ENCODE results near the gene AK5.

The AK5 gene

DNA sequence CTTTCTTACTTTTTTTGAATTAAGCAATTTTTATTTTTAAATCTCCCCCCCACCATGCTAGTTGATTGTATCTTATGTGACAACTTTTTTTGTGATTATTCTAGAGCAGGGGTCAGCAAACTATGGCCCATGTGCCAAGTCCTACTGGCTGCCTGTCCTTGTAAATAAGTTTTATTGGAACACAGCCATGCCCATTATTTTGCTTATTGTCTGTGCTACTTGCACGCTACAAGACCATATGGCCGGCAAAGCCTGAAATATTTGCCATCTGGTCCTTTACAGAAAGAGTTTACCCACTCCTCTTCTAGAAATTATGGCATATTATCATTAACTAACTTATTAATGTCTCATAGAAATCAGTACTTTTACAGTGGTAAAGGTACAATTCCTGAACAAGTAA, 51.7 kb downstream of the AK5 start:
- no peaks in the 10 kb centered on the region for H3K27me3 ChIP-seq (replicated peaks; ENCODE audit: insufficient read depth, low read length)
- H3K4me2 ChIP-seq (ENCODE audit: low read depth, low read length) = no peak overlapping the region
- H3K79me2 ChIP-seq (ENCODE audit: low read length) = no peaks in the 10 kb centered on the region
- H4K20me1 ChIP-seq (ENCODE audit: insufficient read depth, low read length) = no peaks in the 10 kb centered on the region
- no peak overlapping the region for H2AFZ ChIP-seq (ENCODE audit: low read length)
- DNase-seq = no peak
- no peak overlapping the region for H3K27ac ChIP-seq (ENCODE audit: low read length)
- no peaks in the 10 kb centered on the region for H3K9me3 ChIP-seq (replicated peaks; ENCODE audit: insufficient read depth, low read length)
- H3K9me2 ChIP-seq (replicated peaks; ENCODE audit: insufficient read depth, low read length) = no peaks in the 10 kb centered on the region
- no peaks in the 10 kb centered on the region for H3K4me1 ChIP-seq (ENCODE audit: low read length)
- H3F3A ChIP-seq (ENCODE audit: insufficient read depth, low read length) = no peaks in the 10 kb centered on the region
- H3K9ac ChIP-seq (ENCODE audit: low read length) = no peak overlapping the region
- no peaks in the 10 kb centered on the region for H3K36me3 ChIP-seq (replicated peaks; ENCODE audit: insufficient read depth, low read length)
- TF ChIP-seq, protein P1, sequence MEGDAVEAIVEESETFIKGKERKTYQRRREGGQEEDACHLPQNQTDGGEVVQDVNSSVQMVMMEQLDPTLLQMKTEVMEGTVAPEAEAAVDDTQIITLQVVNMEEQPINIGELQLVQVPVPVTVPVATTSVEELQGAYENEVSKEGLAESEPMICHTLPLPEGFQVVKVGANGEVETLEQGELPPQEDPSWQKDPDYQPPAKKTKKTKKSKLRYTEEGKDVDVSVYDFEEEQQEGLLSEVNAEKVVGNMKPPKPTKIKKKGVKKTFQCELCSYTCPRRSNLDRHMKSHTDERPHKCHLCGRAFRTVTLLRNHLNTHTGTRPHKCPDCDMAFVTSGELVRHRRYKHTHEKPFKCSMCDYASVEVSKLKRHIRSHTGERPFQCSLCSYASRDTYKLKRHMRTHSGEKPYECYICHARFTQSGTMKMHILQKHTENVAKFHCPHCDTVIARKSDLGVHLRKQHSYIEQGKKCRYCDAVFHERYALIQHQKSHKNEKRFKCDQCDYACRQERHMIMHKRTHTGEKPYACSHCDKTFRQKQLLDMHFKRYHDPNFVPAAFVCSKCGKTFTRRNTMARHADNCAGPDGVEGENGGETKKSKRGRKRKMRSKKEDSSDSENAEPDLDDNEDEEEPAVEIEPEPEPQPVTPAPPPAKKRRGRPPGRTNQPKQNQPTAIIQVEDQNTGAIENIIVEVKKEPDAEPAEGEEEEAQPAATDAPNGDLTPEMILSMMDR (IDR thresholded peaks at IDR 0.05; ENCODE audit: low read length) = no peak
- TF ChIP-seq EZH2 (optimal IDR thresholded peaks at IDR 0.05; ENCODE audit: low read depth, low read length) (no peak), EZH2phosphoT487 (IDR thresholded peaks at IDR 0.05; ENCODE audit: low read length) (no peak)
- H3K4me3 ChIP-seq (ENCODE audit: low read length) = no peak overlapping the region

DNA sequence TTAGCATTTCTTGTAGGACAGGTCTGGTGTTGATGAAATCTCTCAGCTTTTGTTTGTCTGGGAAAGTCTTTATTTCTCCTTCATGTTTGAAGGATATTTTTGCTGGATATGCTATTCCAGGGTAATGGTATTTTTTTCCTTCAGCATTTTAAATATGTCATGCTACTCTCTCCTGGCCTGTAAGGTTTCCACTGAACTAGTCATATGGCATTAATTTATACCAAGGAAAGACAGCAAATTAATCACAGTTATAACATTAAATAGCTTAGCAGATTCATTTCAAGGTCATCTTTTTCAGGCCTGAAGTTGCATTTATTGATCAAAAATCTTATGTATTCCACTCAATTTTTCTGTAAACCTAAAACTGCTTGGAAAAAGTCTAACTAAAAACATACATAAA, 54.9 kb downstream of the AK5 start:
- Histone ChIP-seq H3K9ac (ENCODE audit: low read length) (no peak overlapping the region), H3K36me3 (replicated peaks; ENCODE audit: insufficient read depth, low read length) (no peaks in the 10 kb centered on the region), H4K20me1 (ENCODE audit: insufficient read depth, low read length) (no peaks in the 10 kb centered on the region), H3K4me1 (ENCODE audit: low read length) (no peaks in the 10 kb centered on the region), H3F3A (ENCODE audit: insufficient read depth, low read length) (no peaks in the 10 kb centered on the region), H3K27ac (ENCODE audit: low read length) (no peak overlapping the region), H3K4me2 (ENCODE audit: low read depth, low read length) (no peak overlapping the region), H3K79me2 (ENCODE audit: low read length) (no peaks in the 10 kb centered on the region), H3K27me3 (replicated peaks; ENCODE audit: insufficient read depth, low read length) (no peaks in the 10 kb centered on the region), H2AFZ (ENCODE audit: low read length) (no peak overlapping the region), H3K4me3 (ENCODE audit: low read length) (no peak overlapping the region), H3K9me3 (replicated peaks; ENCODE audit: insufficient read depth, low read length) (no peaks in the 10 kb centered on the region), H3K9me2 (replicated peaks; ENCODE audit: insufficient read depth, low read length) (no peaks in the 10 kb centered on the region)
- DNase-seq = no peak
- TF ChIP-seq EZH2 (optimal IDR thresholded peaks at IDR 0.05; ENCODE audit: low read depth, low read length) (no peak), EZH2phosphoT487 (IDR thresholded peaks at IDR 0.05; ENCODE audit: low read length) (no peak)
- TF ChIP-seq, protein P1 (IDR thresholded peaks at IDR 0.05; ENCODE audit: low read length) = no peak

GRCh38 chr1:77339326-77339725, 57.5 kb downstream of the AK5 start:
- no peaks in the 10 kb centered on the region for H3K27me3 ChIP-seq (replicated peaks; ENCODE audit: insufficient read depth, low read length)
- no peaks in the 10 kb centered on the region for H3K9me2 ChIP-seq (replicated peaks; ENCODE audit: insufficient read depth, low read length)
- no peaks in the 10 kb centered on the region for H3K4me1 ChIP-seq (ENCODE audit: low read length)
- H2AFZ ChIP-seq (ENCODE audit: low read length) = no peak overlapping the region
- no peaks in the 10 kb centered on the region for H4K20me1 ChIP-seq (ENCODE audit: insufficient read depth, low read length)
- H3K9ac ChIP-seq (ENCODE audit: low read length) = no peak overlapping the region
- no peaks in the 10 kb centered on the region for H3K79me2 ChIP-seq (ENCODE audit: low read length)
- H3K4me2 ChIP-seq (ENCODE audit: low read depth, low read length) = no peak overlapping the region
- H3K4me3 ChIP-seq (ENCODE audit: low read length) = no peak overlapping the region
- no peaks in the 10 kb centered on the region for H3K36me3 ChIP-seq (replicated peaks; ENCODE audit: insufficient read depth, low read length)
- H3K27ac ChIP-seq (ENCODE audit: low read length) = no peak overlapping the region
- no peak for TF ChIP-seq EZH2phosphoT487 (IDR thresholded peaks at IDR 0.05; ENCODE audit: low read length)
- TF ChIP-seq, protein P1 (IDR thresholded peaks at IDR 0.05; ENCODE audit: low read length) = no peak
- no peak for TF ChIP-seq EZH2 (optimal IDR thresholded peaks at IDR 0.05; ENCODE audit: low read depth, low read length)
- no peak for DNase-seq
- H3F3A ChIP-seq (ENCODE audit: insufficient read depth, low read length) = no peaks in the 10 kb centered on the region
- no peaks in the 10 kb centered on the region for H3K9me3 ChIP-seq (replicated peaks; ENCODE audit: insufficient read depth, low read length)

Measured in MM.1S (cell line).